Measurements from ENCODE around the gene ZNF266.

The ZNF266 gene

DNA sequence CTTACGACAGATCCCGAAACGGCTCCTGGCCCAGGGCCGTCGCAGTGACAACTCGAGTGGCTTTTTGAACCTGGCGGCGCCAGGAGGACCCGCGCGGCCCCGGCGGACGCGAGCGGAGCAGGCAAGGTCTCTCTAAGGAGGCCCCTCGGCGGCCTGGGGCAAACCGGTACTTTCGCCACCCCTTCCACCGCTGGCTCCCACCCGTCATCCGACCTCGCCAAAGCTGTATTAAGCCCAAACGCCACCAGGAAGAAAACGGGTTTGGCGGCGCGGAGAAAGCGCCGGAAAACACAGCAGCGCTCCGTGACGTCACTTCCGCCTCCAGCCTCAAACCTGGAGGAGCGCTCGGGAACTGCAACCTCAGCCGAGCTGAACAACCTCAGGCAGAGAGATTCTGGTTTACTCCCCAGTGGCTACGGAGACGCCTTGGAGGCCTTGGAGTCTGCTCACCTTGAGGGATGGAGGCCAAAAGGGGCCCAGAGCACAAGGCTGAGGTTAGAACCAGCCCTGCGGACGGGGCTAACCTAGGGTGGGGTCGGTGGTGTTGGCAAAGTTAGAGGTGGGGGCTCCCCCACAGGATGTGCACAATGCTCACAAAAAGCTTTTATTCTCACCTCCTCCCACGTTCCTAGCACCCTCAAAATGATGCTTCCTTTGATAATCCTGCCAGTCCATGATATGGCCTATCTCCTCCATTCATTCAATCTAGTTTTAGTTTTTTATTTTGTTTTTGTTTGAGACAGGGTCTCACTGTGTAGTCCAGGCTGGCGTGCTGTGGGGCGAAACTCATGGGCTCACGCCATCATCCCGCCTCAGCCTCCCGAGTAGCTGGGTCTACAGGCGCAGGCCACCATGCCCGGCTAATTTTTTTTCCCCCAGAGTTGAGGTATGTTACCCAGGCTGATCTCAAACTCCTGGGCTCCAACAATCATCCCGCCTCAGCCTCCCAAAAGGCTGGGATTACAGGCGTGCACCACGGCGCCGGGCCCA, at the start of gene ZNF266:
ZNF266 (minus strand) TSS at position 295 of the 990 bp plus-strand sequence. CDS start 15,484 bp downstream, outside the sequence.
- TF ChIP-seq GATA1 (IDR thresholded peaks at IDR 0.05; ENCODE audit: low read depth, low read length) (no peak), POLR2A (IDR thresholded peaks at IDR 0.05; ENCODE audit: low read length) (peak; percentile 75)

DNA sequence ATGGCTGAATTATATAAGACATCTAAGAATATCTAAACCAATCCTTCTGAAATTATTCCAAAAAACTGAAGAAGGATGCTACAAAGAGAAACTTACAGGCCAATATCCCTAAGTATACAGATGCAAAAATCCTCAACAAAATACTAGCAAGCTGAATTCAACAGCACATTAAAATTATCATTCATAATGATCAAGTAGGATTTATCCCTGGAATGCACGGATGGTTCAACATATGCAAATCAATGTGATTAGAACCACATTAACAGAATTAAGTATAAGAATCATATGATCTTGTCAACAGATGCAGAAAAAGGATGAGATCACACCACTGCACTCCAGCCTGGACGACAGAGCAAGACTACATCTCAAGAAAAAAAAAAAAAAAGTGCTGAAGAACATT, 49.8 kb upstream of the ZNF266 start:
- TF ChIP-seq GATA1 (IDR thresholded peaks at IDR 0.05; ENCODE audit: low read depth, low read length) (no peak), POLR2A (IDR thresholded peaks at IDR 0.05; ENCODE audit: low read length) (no peak)
- no peak for DNase-seq

More for the DNA sequence above, at the start of gene ZNF266:
- DNase-seq: peak; percentile 95 to 96

- no peak for DNase-seq
- no peak for TF ChIP-seq POLR2A (IDR thresholded peaks at IDR 0.05; ENCODE audit: low read length)
These were observed 39.6 kb upstream of the ZNF266 start for GRCh38 chr19:9474975-9475374.

- TF ChIP-seq GATA1 (IDR thresholded peaks at IDR 0.05; ENCODE audit: low read depth, low read length) (no peak), POLR2A (IDR thresholded peaks at IDR 0.05; ENCODE audit: low read length) (no peak)
- no peak for DNase-seq
These were observed 31.8 kb upstream of the ZNF266 start for GRCh38 chr19:9467161-9467560.

GRCh38 chr19:9461938-9462337, 26.6 kb upstream of the ZNF266 start:
- no peak for DNase-seq
- no peak for TF ChIP-seq POLR2A (IDR thresholded peaks at IDR 0.05; ENCODE audit: low read length)
- no peak for TF ChIP-seq GATA1 (IDR thresholded peaks at IDR 0.05; ENCODE audit: low read depth, low read length)

- DNase-seq: no peak
- TF ChIP-seq POLR2A (IDR thresholded peaks at IDR 0.05; ENCODE audit: low read length) (no peak), GATA1 (IDR thresholded peaks at IDR 0.05; ENCODE audit: low read depth, low read length) (no peak)
These were observed 20.8 kb upstream of the ZNF266 start for GRCh38 chr19:9456018-9456689.

DNA sequence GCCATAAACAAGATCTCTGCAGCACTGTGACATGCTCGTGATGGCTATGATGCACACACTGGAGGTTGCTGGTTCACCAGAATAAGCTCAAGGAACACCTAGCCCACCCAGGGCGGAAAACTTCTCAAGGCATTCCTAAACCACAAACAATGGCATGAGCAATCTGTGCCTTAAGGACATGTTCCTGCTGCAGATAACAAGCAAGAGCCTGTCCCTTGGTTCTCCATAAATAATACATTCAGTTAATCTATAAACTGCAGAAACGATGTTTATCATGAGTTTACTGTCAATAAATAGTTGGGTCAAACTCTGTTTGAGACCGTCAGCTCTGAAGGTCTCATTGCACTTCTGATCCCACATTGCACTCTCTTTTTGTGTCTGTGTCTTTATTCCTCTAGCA, 18.6 kb upstream of the ZNF266 start:
- DNase-seq: no peak
- no peak for TF ChIP-seq POLR2A (IDR thresholded peaks at IDR 0.05; ENCODE audit: low read length)
- TF ChIP-seq GATA1 (IDR thresholded peaks at IDR 0.05; ENCODE audit: low read depth, low read length): no peak

DNA sequence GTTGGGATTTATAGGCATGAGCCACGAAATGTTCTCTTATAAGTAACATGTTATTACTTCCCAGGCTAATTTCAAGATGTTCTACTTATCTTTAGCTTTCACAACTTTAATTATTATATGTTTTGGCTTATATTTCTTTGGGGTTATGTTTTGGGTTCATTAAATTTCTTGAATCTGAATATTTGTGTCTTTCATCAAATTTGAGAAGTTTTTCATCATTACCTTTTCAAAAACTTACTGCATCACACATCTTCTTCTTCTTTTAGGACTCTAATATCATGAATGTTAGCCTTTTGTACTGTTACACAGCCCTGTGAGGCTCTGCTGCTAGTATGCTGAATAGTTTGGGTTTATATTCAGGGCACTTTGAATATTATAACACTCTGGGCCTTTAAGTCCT, 9.7 kb upstream of the ZNF266 start:
- DNase-seq: no peak
- no peak for TF ChIP-seq POLR2A (IDR thresholded peaks at IDR 0.05; ENCODE audit: low read length)
- TF ChIP-seq GATA1 (IDR thresholded peaks at IDR 0.05; ENCODE audit: low read depth, low read length): no peak

- no peak for TF ChIP-seq POLR2A (IDR thresholded peaks at IDR 0.05; ENCODE audit: low read length)
- DNase-seq: no peak
These were observed 985 bp upstream of the ZNF266 start for GRCh38 chr19:9436358-9436757.

- TF ChIP-seq GATA1 (IDR thresholded peaks at IDR 0.05; ENCODE audit: low read depth, low read length) (no peak), POLR2A (IDR thresholded peaks at IDR 0.05; ENCODE audit: low read length) (no peak)
- peak; percentile 54 to 75 for DNase-seq
These were observed 3.9 kb downstream of the ZNF266 start for GRCh38 chr19:9431475-9431874.

DNA sequence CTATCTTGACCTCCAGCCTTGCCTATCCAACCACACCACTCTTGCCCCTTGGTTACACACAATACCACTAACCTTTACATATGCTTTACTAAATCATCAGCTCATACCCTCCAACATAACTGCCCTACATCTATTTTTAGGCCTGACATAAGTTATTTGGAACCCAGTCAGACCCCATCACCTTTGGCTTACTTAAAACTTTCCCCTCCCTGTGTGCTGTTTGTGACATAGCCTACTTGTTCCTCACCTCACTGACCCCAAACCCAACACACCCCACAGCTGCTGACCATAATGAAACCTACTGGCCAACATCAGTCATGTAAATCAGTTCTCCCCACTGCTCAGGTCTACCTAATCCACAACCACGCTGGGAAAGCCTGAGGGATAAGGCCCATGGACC, 4.9 kb downstream of the ZNF266 start:
- no peak for DNase-seq
- no peak for TF ChIP-seq POLR2A (IDR thresholded peaks at IDR 0.05; ENCODE audit: low read length)
- no peak for TF ChIP-seq GATA1 (IDR thresholded peaks at IDR 0.05; ENCODE audit: low read depth, low read length)

DNA sequence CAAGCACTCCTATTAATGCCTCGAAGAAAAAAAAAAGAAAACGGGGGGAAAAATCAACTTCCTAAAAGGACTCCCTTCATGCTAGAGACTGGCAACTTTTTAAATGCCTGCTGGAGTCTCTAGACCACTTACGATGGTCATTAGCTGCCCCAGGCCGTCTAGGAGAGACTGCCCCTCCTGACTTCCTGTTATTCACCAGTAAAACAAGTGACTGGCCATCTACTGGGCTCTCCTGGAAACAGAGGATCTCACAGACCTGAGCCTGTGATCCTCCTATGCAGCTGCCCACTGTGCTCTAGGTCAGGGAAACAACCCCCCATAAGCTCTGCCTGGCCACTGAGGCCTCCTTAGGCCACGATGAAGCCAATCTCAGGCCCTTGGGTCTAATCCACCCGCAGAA, 7.4 kb downstream of the ZNF266 start:
- no peak for TF ChIP-seq GATA1 (IDR thresholded peaks at IDR 0.05; ENCODE audit: low read depth, low read length)
- DNase-seq: no peak

DNA sequence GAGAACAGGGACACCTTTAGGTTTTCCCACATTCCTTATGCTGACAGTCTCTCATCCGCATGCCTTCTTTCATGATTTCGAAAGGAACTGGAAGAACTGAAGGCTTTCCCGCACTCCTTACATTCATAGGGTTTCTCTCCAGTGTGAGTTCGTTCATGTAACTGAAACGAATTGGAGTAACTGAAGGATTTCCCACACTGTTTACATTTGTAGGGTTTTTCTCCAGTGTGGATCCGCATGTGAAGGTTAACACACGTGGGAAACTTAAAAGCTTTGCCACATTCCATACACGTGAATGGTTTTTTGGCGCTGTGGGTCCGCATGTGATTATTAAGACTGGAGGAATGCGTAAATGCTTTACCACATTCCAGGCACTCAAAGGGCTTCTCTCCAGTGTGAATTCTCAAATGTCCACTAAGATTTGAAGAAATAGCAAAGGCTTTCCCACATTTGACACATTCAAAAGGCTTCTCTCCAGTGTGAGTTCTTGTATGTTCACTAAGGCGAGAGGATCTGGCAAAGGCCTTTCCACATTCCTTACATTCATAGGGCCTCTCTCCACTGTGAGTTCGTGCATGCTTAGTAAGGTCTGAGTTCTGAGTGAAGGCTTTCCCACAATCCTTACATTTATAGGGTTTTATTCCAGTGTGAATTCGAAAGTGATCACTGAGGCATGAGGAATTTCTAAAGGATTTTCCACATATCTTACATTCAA, 22.0 kb downstream of the ZNF266 start:
- no peak for TF ChIP-seq GATA1 (IDR thresholded peaks at IDR 0.05; ENCODE audit: low read depth, low read length)
- no peak for TF ChIP-seq POLR2A (IDR thresholded peaks at IDR 0.05; ENCODE audit: low read length)
- peak in 1 of 2 experiments; percentile 14 for DNase-seq

DNA sequence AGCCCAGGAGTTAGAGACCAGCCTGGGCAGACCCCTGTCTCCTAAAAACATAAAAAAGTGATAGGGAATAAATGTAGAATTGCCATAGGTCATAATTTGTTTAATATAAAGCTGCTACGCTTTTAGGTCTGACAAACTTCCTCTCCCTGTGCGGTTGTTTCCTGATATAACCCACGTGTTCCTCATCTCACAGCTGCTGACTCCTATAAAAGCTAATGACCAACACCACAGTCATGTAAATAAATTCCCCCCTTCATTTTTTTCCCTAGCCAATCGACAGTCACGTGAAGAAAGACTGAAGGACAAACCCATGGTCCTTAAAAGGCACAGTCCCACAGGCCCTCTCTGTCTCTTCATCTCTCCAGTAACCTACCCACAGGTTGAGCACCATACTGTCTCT, 27.5 kb downstream of the ZNF266 start:
- TF ChIP-seq GATA1 (IDR thresholded peaks at IDR 0.05; ENCODE audit: low read depth, low read length): no peak
- no peak for TF ChIP-seq POLR2A (IDR thresholded peaks at IDR 0.05; ENCODE audit: low read length)
- DNase-seq: no peak
